Subcutaneous adipose tissue (tissue), 4 donors: ENCODE results near the gene FGF14. TPM values are rescaled to one million over a fixed set of nuclear protein-coding genes. Genes with fewer than 3 reads are reported as not detected.

Experiments
- CTCF ChIP-seq: fragments of 450-650 bp; IDR thresholded peaks from one replicate; pipeline ENCODE4 v1.5.1; 2016; ENCODE audit warnings: low read depth, mild to moderate bottlenecking, control low read depth, antibody characterized with exemption, moderate library complexity
- total RNA-seq, 4 donors: library from RNA; depleted of rRNA; stranded (reverse); fragments of >200 nt; gene quantifications; one replicate each; pipeline ENCODE4 v1.1.0, GENCODE V29; 2016

FGF14 gene
- total RNA-seq, 4 donors from 2014 or later: 0.17 to 3.6 (median 0.93) TPM

- no peak for TF ChIP-seq CTCF
These were observed 359.1 kb downstream of the FGF14 start for GRCh38 chr13:102042746-102043145.

- TF ChIP-seq CTCF: no peak
These were observed 360.3 kb downstream of the FGF14 start for GRCh38 chr13:102041544-102041943.

GRCh38 chr13:102040812-102041211 is 361.0 kb downstream of the FGF14 start:
- no peak for TF ChIP-seq CTCF

GRCh38 chr13:102039264-102039663 is 362.6 kb downstream of the FGF14 start:
- TF ChIP-seq CTCF: no peak

GRCh38 chr13:102038787-102039186 is 363.1 kb downstream of the FGF14 start:
- TF ChIP-seq CTCF: no peak

- TF ChIP-seq CTCF: no peak
These were observed 365.9 kb downstream of the FGF14 start for GRCh38 chr13:102035969-102036368.

- TF ChIP-seq CTCF: no peak
These were observed 368.0 kb downstream of the FGF14 start for GRCh38 chr13:102033857-102034331.

- no peak for TF ChIP-seq CTCF
These were observed 368.5 kb downstream of the FGF14 start for GRCh38 chr13:102033386-102033785.
